ENCODE results near the gene ILF2.

Gene ILF2

DNA sequence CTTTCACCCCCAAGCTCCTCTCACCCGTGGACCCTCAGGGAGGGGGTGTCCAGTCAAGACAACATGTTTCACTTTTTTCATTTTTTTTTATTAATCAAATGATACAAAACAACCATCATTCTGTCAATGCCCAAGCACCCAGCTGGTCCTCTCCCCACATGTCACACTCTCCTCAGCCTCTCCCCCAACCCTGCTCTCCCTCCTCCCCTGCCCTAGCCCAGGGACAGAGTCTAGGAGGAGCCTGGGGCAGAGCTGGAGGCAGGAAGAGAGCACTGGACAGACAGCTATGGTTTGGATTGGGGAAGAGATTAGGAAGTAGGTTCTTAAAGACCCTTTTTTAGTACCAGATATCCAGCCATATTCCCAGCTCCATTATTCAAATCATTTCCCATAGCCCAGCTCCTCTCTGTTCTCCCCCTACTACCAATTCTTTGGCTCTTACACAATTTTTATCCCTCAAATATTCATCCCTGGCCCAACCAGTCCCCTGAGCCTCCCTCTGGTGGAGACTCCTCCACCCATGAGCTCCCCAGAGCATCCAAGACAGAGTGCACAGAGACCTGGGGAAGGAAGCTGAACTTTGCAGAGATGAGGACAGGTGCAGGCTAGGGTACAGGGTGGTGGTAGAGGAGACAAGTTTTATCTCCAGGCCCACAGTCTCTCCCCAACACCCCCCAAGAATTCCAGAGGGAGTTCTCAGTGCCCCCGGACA lies 56.4 kb downstream of the ILF2 start:
- ATAC-seq: no peak
- TF ChIP-seq ZFP30 (CRISPR knock-in tag; IDR thresholded peaks at IDR 0.05) (no peak), PPARA (CRISPR knock-in tag; IDR thresholded peaks at IDR 0.05; ENCODE audit: borderline replicate concordance) (no peak), ARNTL (CRISPR knock-in tag; IDR thresholded peaks at IDR 0.05; ENCODE audit: borderline replicate concordance, low read depth) (no peak), ISL1 (CRISPR knock-in tag; IDR thresholded peaks at IDR 0.05) (no peak)
- TF ChIP-seq, protein P1, sequence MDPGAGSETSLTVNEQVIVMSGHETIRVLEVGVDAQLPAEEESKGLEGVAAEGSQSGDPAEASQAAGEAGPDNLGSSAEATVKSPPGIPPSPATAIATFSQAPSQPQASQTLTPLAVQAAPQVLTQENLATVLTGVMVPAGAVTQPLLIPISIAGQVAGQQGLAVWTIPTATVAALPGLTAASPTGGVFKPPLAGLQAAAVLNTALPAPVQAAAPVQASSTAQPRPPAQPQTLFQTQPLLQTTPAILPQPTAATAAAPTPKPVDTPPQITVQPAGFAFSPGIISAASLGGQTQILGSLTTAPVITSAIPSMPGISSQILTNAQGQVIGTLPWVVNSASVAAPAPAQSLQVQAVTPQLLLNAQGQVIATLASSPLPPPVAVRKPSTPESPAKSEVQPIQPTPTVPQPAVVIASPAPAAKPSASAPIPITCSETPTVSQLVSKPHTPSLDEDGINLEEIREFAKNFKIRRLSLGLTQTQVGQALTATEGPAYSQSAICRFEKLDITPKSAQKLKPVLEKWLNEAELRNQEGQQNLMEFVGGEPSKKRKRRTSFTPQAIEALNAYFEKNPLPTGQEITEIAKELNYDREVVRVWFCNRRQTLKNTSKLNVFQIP (CRISPR knock-in tag; IDR thresholded peaks at IDR 0.05; ENCODE audit: borderline replicate concordance, low read depth): no peak

DNA sequence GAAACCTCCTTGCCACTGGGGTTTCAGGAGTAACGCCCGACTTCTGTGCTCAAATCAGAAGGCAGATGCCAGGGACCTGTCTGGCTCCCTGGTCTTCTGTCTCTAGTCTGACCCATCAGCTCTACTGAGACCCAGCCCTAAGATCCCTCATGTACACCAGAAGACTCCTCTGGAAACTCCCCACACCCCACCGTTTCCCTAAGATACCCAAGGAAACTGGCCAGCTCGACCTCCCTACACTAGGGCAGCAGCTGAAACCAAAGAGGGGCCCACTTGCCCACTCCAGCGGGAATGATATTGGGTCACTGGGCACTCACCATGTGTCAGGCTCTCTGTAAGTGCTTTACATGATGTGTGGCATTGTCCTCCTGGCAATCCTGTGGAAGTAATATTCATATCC lies 57.4 kb downstream of the ILF2 start:
- TF ChIP-seq ZNF8 (CRISPR knock-in tag; IDR thresholded peaks at IDR 0.05): no peak
- TF ChIP-seq, protein P2, sequence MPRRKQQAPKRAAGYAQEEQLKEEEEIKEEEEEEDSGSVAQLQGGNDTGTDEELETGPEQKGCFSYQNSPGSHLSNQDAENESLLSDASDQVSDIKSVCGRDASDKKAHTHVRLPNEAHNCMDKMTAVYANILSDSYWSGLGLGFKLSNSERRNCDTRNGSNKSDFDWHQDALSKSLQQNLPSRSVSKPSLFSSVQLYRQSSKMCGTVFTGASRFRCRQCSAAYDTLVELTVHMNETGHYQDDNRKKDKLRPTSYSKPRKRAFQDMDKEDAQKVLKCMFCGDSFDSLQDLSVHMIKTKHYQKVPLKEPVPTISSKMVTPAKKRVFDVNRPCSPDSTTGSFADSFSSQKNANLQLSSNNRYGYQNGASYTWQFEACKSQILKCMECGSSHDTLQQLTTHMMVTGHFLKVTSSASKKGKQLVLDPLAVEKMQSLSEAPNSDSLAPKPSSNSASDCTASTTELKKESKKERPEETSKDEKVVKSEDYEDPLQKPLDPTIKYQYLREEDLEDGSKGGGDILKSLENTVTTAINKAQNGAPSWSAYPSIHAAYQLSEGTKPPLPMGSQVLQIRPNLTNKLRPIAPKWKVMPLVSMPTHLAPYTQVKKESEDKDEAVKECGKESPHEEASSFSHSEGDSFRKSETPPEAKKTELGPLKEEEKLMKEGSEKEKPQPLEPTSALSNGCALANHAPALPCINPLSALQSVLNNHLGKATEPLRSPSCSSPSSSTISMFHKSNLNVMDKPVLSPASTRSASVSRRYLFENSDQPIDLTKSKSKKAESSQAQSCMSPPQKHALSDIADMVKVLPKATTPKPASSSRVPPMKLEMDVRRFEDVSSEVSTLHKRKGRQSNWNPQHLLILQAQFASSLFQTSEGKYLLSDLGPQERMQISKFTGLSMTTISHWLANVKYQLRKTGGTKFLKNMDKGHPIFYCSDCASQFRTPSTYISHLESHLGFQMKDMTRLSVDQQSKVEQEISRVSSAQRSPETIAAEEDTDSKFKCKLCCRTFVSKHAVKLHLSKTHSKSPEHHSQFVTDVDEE (CRISPR knock-in tag; IDR thresholded peaks at IDR 0.05): no peak
- TF ChIP-seq GLIS3 (CRISPR knock-in tag; IDR thresholded peaks at IDR 0.05): no peak
- no peak for TF ChIP-seq CSDC2 (CRISPR knock-in tag; IDR thresholded peaks at IDR 0.05)
- no peak for TF ChIP-seq ZFP3 (CRISPR knock-in tag; IDR thresholded peaks at IDR 0.05)
- TF ChIP-seq PPARA (CRISPR knock-in tag; IDR thresholded peaks at IDR 0.05; ENCODE audit: borderline replicate concordance): no peak
- TF ChIP-seq BACH2 (CRISPR knock-in tag; IDR thresholded peaks at IDR 0.05; ENCODE audit: borderline replicate concordance): no peak
- no peak for TF ChIP-seq RARB (CRISPR knock-in tag; IDR thresholded peaks at IDR 0.05)
- TF ChIP-seq, protein P3, sequence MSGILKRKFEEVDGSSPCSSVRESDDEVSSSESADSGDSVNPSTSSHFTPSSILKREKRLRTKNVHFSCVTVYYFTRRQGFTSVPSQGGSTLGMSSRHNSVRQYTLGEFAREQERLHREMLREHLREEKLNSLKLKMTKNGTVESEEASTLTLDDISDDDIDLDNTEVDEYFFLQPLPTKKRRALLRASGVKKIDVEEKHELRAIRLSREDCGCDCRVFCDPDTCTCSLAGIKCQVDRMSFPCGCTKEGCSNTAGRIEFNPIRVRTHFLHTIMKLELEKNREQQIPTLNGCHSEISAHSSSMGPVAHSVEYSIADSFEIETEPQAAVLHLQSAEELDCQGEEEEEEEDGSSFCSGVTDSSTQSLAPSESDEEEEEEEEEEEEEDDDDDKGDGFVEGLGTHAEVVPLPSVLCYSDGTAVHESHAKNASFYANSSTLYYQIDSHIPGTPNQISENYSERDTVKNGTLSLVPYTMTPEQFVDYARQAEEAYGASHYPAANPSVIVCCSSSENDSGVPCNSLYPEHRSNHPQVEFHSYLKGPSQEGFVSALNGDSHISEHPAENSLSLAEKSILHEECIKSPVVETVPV (CRISPR knock-in tag; IDR thresholded peaks at IDR 0.05): no peak
- TF ChIP-seq ZNF70 (CRISPR knock-in tag; IDR thresholded peaks at IDR 0.05): no peak
- TF ChIP-seq, protein P4, sequence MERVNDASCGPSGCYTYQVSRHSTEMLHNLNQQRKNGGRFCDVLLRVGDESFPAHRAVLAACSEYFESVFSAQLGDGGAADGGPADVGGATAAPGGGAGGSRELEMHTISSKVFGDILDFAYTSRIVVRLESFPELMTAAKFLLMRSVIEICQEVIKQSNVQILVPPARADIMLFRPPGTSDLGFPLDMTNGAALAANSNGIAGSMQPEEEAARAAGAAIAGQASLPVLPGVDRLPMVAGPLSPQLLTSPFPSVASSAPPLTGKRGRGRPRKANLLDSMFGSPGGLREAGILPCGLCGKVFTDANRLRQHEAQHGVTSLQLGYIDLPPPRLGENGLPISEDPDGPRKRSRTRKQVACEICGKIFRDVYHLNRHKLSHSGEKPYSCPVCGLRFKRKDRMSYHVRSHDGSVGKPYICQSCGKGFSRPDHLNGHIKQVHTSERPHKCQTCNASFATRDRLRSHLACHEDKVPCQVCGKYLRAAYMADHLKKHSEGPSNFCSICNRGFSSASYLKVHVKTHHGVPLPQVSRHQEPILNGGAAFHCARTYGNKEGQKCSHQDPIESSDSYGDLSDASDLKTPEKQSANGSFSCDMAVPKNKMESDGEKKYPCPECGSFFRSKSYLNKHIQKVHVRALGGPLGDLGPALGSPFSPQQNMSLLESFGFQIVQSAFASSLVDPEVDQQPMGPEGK (CRISPR knock-in tag; IDR thresholded peaks at IDR 0.05; ENCODE audit: borderline replicate concordance): no peak
- TF ChIP-seq TCF4 (CRISPR knock-in tag; IDR thresholded peaks at IDR 0.05; ENCODE audit: borderline replicate concordance): no peak
- no peak for TF ChIP-seq TOX (CRISPR knock-in tag; IDR thresholded peaks at IDR 0.05; ENCODE audit: borderline replicate concordance)

DNA sequence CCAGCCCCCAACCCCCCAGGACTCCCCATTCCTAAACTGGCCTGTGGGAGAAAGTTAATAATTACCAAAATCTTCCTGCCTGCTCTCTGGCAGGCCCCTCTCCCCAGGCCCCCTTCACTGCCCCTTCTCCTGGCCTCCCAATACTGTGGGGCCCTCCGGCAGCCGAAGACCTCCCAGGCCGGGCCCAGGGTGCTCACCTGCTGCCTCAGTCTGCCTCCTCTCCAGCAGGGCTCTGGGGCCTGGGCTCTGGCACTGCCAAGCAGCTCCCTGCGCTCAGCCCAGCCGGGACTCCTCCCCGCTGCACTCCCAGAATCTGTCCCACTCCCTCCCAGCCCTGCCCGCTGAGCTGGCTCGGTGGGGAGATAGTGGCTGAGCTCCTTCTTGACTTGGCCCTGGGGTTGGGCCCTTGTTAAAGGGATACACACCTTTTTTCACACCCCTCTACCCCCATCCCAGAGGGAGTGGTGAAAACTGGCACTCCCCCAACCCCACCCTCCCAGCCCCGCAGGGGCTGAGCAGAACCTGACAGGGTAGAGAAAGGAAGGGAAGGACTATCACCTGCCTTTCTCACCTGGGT lies 58.0 kb downstream of the ILF2 start, which contains the start of gene S100A16:
TSS of gene S100A16 (minus strand) at position 383 of the 577 bp plus-strand sequence. CDS start 4,986 bp downstream, outside the sequence.
- no peak for TF ChIP-seq ARNTL (CRISPR knock-in tag; IDR thresholded peaks at IDR 0.05; ENCODE audit: borderline replicate concordance, low read depth)
- no peak for TF ChIP-seq OSR1 (CRISPR knock-in tag; IDR thresholded peaks at IDR 0.05)
- TF ChIP-seq ZNF565 (CRISPR knock-in tag; conservative IDR thresholded peaks at IDR 0.05; ENCODE audit: low read depth): no peak
- TF ChIP-seq, protein P2 (CRISPR knock-in tag; IDR thresholded peaks at IDR 0.05): no peak
- TF ChIP-seq ZNF8 (CRISPR knock-in tag; IDR thresholded peaks at IDR 0.05): no peak
- ATAC-seq: peak; percentile 65

More for the DNA sequence above, 57.4 kb downstream of the ILF2 start:
- no peak for ATAC-seq

Data from SK-N-SH treated with all-trans-retinoic acid at 6 μM for 48 hours (cell line).